Keratinocyte (primary cell): ENCODE data around the gene TMIGD2. TPM values are rescaled to one million over a fixed set of nuclear protein-coding genes. Genes with fewer than 3 reads are reported as not detected.

Source experiments
- DNase-seq: peaks from one replicate; pipeline ENCODE4 v3.0.0-alpha.2; 2011; ENCODE audit warnings: low read depth, missing footprints, low spot score
- FAIRE-seq: peaks from 2 replicates; lab custom pipeline; 2011; peaks lifted over from hg19 to GRCh38; lab: Jason Lieb, UNC
- H2AFZ ChIP-seq: 2 replicates; pipeline ENCODE4 v1.6.0; 2012; ENCODE audit warnings: low read length, control low read depth, inconsistent platforms; ENCODE audit not compliant: control insufficient read depth
- H3K27ac ChIP-seq: 2 replicates; pipeline ENCODE4 v1.5.1; 2011; ENCODE audit warnings: low read length; ENCODE audit not compliant: control insufficient read depth, insufficient read depth
- H3K27me3 ChIP-seq: 3 replicates; pipeline ENCODE4 v1.6.0; 2011; ENCODE audit warnings: low read length; ENCODE audit not compliant: control insufficient read depth, insufficient read depth; ENCODE audit errors: extremely low read depth
- H3K36me3 ChIP-seq, 2 experiments: 2 replicates in 1 of 2; 3 replicates in 1 of 2; pipeline ENCODE4 v1.5.1; 2011; ENCODE audit warnings: low read length in 2 of 2, mild to moderate bottlenecking in 1 of 2; ENCODE audit not compliant: control insufficient read depth in 2 of 2, insufficient read depth in 2 of 2; ENCODE audit errors: extremely low read depth in 1 of 2
- H3K4me1 ChIP-seq: 3 replicates; pipeline ENCODE4 v1.5.1; 2011; ENCODE audit warnings: low read length; ENCODE audit not compliant: control insufficient read depth, insufficient read depth; ENCODE audit errors: extremely low read depth
- H3K4me2 ChIP-seq: 3 replicates; pipeline ENCODE4 v1.6.0; 2011; ENCODE audit warnings: low read depth, low read length; ENCODE audit not compliant: control insufficient read depth, insufficient read depth; ENCODE audit errors: extremely low read depth
- H3K4me3 ChIP-seq, 3 experiments: fragments of 200-600 bp in 1 of 3; sonication (generic) in 1 of 3; 2 replicates in 2 of 3; 3 replicates in 1 of 3; pipeline ENCODE4 v1.5.1; 2011 to 2016; ENCODE audit warnings: low read length in 3 of 3, mild to moderate bottlenecking in 3 of 3, control low read depth in 2 of 3, inconsistent platforms in 1 of 3, low read depth in 1 of 3, mixed read lengths in 1 of 3, mixed run types in 1 of 3, moderate library complexity in 1 of 3; ENCODE audit not compliant: control insufficient read depth in 2 of 3, insufficient read depth in 2 of 3; ENCODE audit errors: extremely low read depth in 1 of 3
- H3K79me2 ChIP-seq: 2 replicates; pipeline ENCODE4 v1.6.0; 2012; ENCODE audit warnings: low read length; ENCODE audit not compliant: control insufficient read depth, insufficient read depth
- H3K9ac ChIP-seq: 3 replicates; pipeline ENCODE4 v1.6.0; 2011; ENCODE audit warnings: low read length; ENCODE audit not compliant: control insufficient read depth, insufficient read depth; ENCODE audit errors: extremely low read depth
- H3K9me1 ChIP-seq: 3 replicates; pipeline ENCODE4 v1.6.0; 2011; ENCODE audit warnings: low read length; ENCODE audit not compliant: control insufficient read depth, insufficient read depth; ENCODE audit errors: extremely low read depth
- H3K9me3 ChIP-seq: 2 replicates; pipeline ENCODE4 v1.5.1; 2012; ENCODE audit warnings: low read depth, low read length; ENCODE audit not compliant: control insufficient read depth
- H4K20me1 ChIP-seq: 3 replicates; pipeline ENCODE4 v1.6.0; 2011; ENCODE audit warnings: low read length; ENCODE audit not compliant: control insufficient read depth, insufficient read depth; ENCODE audit errors: extremely low read depth
- CTCF ChIP-seq, 3 experiments: IDR thresholded peaks in 1 of 3; conservative IDR thresholded peaks in 1 of 3; optimal IDR thresholded peaks in 1 of 3; 2 replicates in 2 of 3; 3 replicates in 1 of 3; pipeline versions ENCODE3 to v1.5.1; 2011; ENCODE audit warnings: low read length in 3 of 3, mild to moderate bottlenecking in 3 of 3, moderate library complexity in 2 of 3, control low read depth in 1 of 3, inconsistent platforms in 1 of 3; ENCODE audit not compliant: insufficient read depth in 2 of 3; ENCODE audit errors: extremely low read depth in 1 of 3
- EZH2 ChIP-seq: IDR thresholded peaks from one replicate; pipeline ENCODE4 v1.6.1; 2012; ENCODE audit warnings: inconsistent platforms, mild to moderate bottlenecking, low read length, moderate library complexity
- dilution Hi-C: fragments of 300-500 bp; cut with MboI; formaldehyde crosslinking; loops from one replicate; pipeline ENCODE4 v1.7.0; 2020; ENCODE audit warnings: low sequenced_read_pairs; ENCODE audit not compliant: extremely low pct_ligation_motif_present
- polyA plus RNA-seq, 5 experiments: library from polyadenylated mRNA; depleted of rRNA in 3 of 5; stranded (reverse) in 3 of 5; stranded (forward) in 1 of 5; unstranded in 1 of 5; fragments of >200 nt; gene quantifications; 1 replicate in 1 of 5; 2 replicates in 3 of 5; 3 replicates in 1 of 5; pipeline versions ENCODE4 v1.2.1 to v1.2.3, GENCODE V29; 2011 to 2012; ENCODE audit warnings: missing spikeins in 2 of 5, low read depth in 1 of 5, low replicate concordance in 1 of 5

The TMIGD2 gene
- polyA plus RNA-seq, 1 donor (not counting 4 experiments of a cell fraction or from before 2014, with no cell fraction given), result not detected

- no peaks in the 10 kb centered on the region for H3K9me3 ChIP-seq
- H2AFZ ChIP-seq, result no peak overlapping the region
- FAIRE-seq (no peak), DNase-seq (no peak)
- no peaks in the 10 kb centered on the region for H3K27me3 ChIP-seq
- no peaks in the 10 kb centered on the region for H3K9me1 ChIP-seq
- no peak overlapping the region for H3K9ac ChIP-seq
- H3K4me3 ChIP-seq, result no peak overlapping the region
- dilution Hi-C loops, result no loop called here
- TF ChIP-seq EZH2 (no peak), CTCF (optimal IDR thresholded peaks at IDR 0.05 in 1 of 3, IDR thresholded peaks at IDR 0.05 in 1 of 3, conservative IDR thresholded peaks at IDR 0.05 in 1 of 3; ENCODE audit: extremely low read depth in 1 of 3, insufficient read depth in 2 of 3, low read length in 3 of 3) (no peak)
- H3K4me1 ChIP-seq, result no peaks in the 10 kb centered on the region
- peaks cover 0 to 4% of the 10 kb centered on the region in 2 experiments for H3K36me3 ChIP-seq
- H3K4me2 ChIP-seq, result no peak overlapping the region
- H3K27ac ChIP-seq, result no peak overlapping the region
- H3K79me2 ChIP-seq, result no peaks in the 10 kb centered on the region
- no peaks in the 10 kb centered on the region for H4K20me1 ChIP-seq
Observed at GRCh38 chr19:4326215-4326836, 24.1 kb upstream of the TMIGD2 start.

- dilution Hi-C loops, result no loop called here
- TF ChIP-seq CTCF (optimal IDR thresholded peaks at IDR 0.05 in 1 of 3, IDR thresholded peaks at IDR 0.05 in 1 of 3, conservative IDR thresholded peaks at IDR 0.05 in 1 of 3; ENCODE audit: extremely low read depth in 1 of 3, insufficient read depth in 2 of 3, low read length in 3 of 3) (no peak), EZH2 (no peak)
- no peaks in the 10 kb centered on the region for H3K4me1 ChIP-seq
- H3K9ac ChIP-seq, result no peak overlapping the region
- no peaks in the 10 kb centered on the region for H4K20me1 ChIP-seq
- H3K9me1 ChIP-seq, result no peaks in the 10 kb centered on the region
- H3K4me3 ChIP-seq, result no peak overlapping the region
- H3K4me2 ChIP-seq, result no peak overlapping the region
- no peaks in the 10 kb centered on the region for H3K9me3 ChIP-seq
- peaks cover 0 to 4% of the 10 kb centered on the region in 2 experiments for H3K36me3 ChIP-seq
- no peak overlapping the region for H3K27ac ChIP-seq
- H3K27me3 ChIP-seq, result no peaks in the 10 kb centered on the region
- FAIRE-seq (no peak), DNase-seq (no peak)
- H2AFZ ChIP-seq, result no peak overlapping the region
- no peaks in the 10 kb centered on the region for H3K79me2 ChIP-seq
Observed at GRCh38 chr19:4324228-4324627, 22.0 kb upstream of the TMIGD2 start.
